Astrocyte of the cerebellum (primary cell): ENCODE data around the gene SPP2.

Experiments
- DNase-seq: peaks from one replicate; pipeline ENCODE4 v3.0.0-alpha.2; 2011; ENCODE audit warnings: low read depth
- H3K4me3 ChIP-seq: 2 replicates; pipeline ENCODE4 v1.5.1; 2011; ENCODE audit warnings: mild to moderate bottlenecking, low read depth, low read length, moderate library complexity
- CTCF ChIP-seq: IDR thresholded peaks from 2 replicates; pipeline ENCODE4 v1.5.1; 2012; ENCODE audit warnings: low read length, low read depth, moderate library complexity, mild to moderate bottlenecking; ENCODE audit errors: missing control alignments
- in situ Hi-C: cut with HindIII; loops from 2 replicates; pipeline ENCODE4 v1.10.0; 2017; ENCODE audit warnings: low sequenced_read_pairs

The SPP2 gene

GRCh38 chr2:234126146-234126470 is 75.6 kb downstream of the SPP2 start:
- DNase-seq = no peak
- in situ Hi-C loops = loop anchor here (25.0 kb wide), 1 partner anchor 386 kb away; no protein-coding TSS in a partner anchor
- no peak for TF ChIP-seq CTCF
- no peak overlapping the region for H3K4me3 ChIP-seq
